CD14-positive monocyte (primary cell): ENCODE results near the gene LHCGR. TPM values are rescaled to one million over a fixed set of nuclear protein-coding genes. Genes with fewer than 3 reads are reported as not detected.

ENCODE experiments used
- DNase-seq, 3 donors: peaks; one replicate each; pipeline ENCODE4 v3.0.0-alpha.2; 2011 to 2022
- H2AFZ ChIP-seq: 2 replicates; pipeline ENCODE4 v1.6.0; 2012; ENCODE audit warnings: mild to moderate bottlenecking, low read depth, low read length, inconsistent platforms; ENCODE audit not compliant: insufficient read depth, poor library complexity, severe bottlenecking
- H3K27ac ChIP-seq, 2 donors: 1 replicate in 1 of 2; 2 replicates in 1 of 2; pipeline ENCODE4 v1.5.1; 2012 to 2013; ENCODE audit warnings: low read length in 2 of 2, control low read depth in 1 of 2, inconsistent platforms in 1 of 2, low read depth in 1 of 2, mild to moderate bottlenecking in 1 of 2
- H3K27me3 ChIP-seq, 2 donors: one replicate each; pipeline versions ENCODE4 v1.6.0 to v1.6.1; 2011 to 2013; ENCODE audit warnings: low read length in 2 of 2; ENCODE audit not compliant: control insufficient read depth in 2 of 2, insufficient read depth in 2 of 2
- H3K36me3 ChIP-seq, 2 donors: replicated peaks in 1 of 2; 1 replicate in 1 of 2; 2 replicates in 1 of 2; pipeline versions ENCODE4 v1.5.1 to v1.6.1; 2012 to 2013; ENCODE audit warnings: low read length in 2 of 2, control low read depth in 1 of 2, inconsistent platforms in 1 of 2, mild to moderate bottlenecking in 1 of 2; ENCODE audit not compliant: insufficient read depth in 2 of 2, control insufficient read depth in 1 of 2
- H3K4me1 ChIP-seq, 2 donors: 1 replicate in 1 of 2; 2 replicates in 1 of 2; pipeline versions ENCODE4 v1.5.1 to v1.6.1; 2012 to 2013; ENCODE audit warnings: low read length in 2 of 2, control low read depth in 1 of 2, inconsistent platforms in 1 of 2, mild to moderate bottlenecking in 1 of 2, moderate library complexity in 1 of 2; ENCODE audit not compliant: insufficient read depth in 2 of 2, control insufficient read depth in 1 of 2
- H3K4me2 ChIP-seq: replicated peaks from 2 replicates; pipeline ENCODE3; 2012; ENCODE audit warnings: low read length, moderate library complexity, mild to moderate bottlenecking; ENCODE audit not compliant: poor library complexity, severe bottlenecking; ENCODE audit errors: extremely low read depth
- H3K4me3 ChIP-seq, 3 experiments: fragments of 200-600 bp in 1 of 3; sonication (generic) in 1 of 3; replicated peaks in 1 of 3; 1 replicate in 2 of 3; 2 replicates in 1 of 3; pipeline ENCODE4 v1.5.1; 2011 to 2013; ENCODE audit warnings: low read length in 3 of 3, mild to moderate bottlenecking in 3 of 3, control low read depth in 2 of 3, low read depth in 2 of 3, inconsistent platforms in 1 of 3, moderate library complexity in 1 of 3
- H3K79me2 ChIP-seq: 2 replicates; pipeline ENCODE4 v1.6.0; 2012; ENCODE audit warnings: mild to moderate bottlenecking, control low read depth, inconsistent platforms, low read length, moderate library complexity; ENCODE audit not compliant: insufficient read depth
- H3K9ac ChIP-seq: 2 replicates; pipeline ENCODE4 v1.6.0; 2017; ENCODE audit warnings: low read length, mild to moderate bottlenecking; ENCODE audit not compliant: insufficient read depth, poor library complexity, severe bottlenecking
- H3K9me3 ChIP-seq, 2 donors: replicated peaks in 1 of 2; 1 replicate in 1 of 2; 2 replicates in 1 of 2; pipeline versions ENCODE4 v1.5.1 to v1.6.1; 2012 to 2013; ENCODE audit warnings: low read length in 2 of 2, control low read depth in 1 of 2; ENCODE audit not compliant: control insufficient read depth in 1 of 2, insufficient read depth in 1 of 2
- H4K20me1 ChIP-seq: 2 replicates; pipeline ENCODE4 v1.6.0; 2012; ENCODE audit warnings: mild to moderate bottlenecking, low read length, control low read depth, moderate library complexity; ENCODE audit not compliant: insufficient read depth
- H3K27ac Mint-ChIP-seq, 7 donors: one replicate each; pipeline ENCODE4 v1.8.0; 2020; ENCODE audit warnings: mild to moderate bottlenecking in 7 of 7, mixed read lengths in 7 of 7, moderate library complexity in 6 of 7, inconsistent platforms in 2 of 7
- H3K27me3 Mint-ChIP-seq, 3 donors: one replicate each; pipeline ENCODE4 v1.8.0; 2021 to 2022; ENCODE audit warnings: low read depth in 3 of 3, mild to moderate bottlenecking in 3 of 3, mixed read lengths in 3 of 3, moderate library complexity in 3 of 3, inconsistent platforms in 1 of 3
- H3K36me3 Mint-ChIP-seq, 2 donors: one replicate each; pipeline ENCODE4 v1.8.0; 2020; ENCODE audit warnings: mixed read lengths in 2 of 2, inconsistent platforms in 1 of 2, mild to moderate bottlenecking in 1 of 2
- H3K4me1 Mint-ChIP-seq: one replicate; pipeline ENCODE4 v1.8.0; 2020; ENCODE audit warnings: mild to moderate bottlenecking, mixed read lengths
- H3K4me3 Mint-ChIP-seq, 2 donors: one replicate each; pipeline ENCODE4 v1.8.0; 2020; ENCODE audit warnings: mild to moderate bottlenecking in 2 of 2, mixed read lengths in 2 of 2, moderate library complexity in 1 of 2
- H3K9me3 Mint-ChIP-seq, 7 donors: one replicate each; pipeline ENCODE4 v1.8.0; 2020 to 2022; ENCODE audit warnings: mixed read lengths in 7 of 7, mild to moderate bottlenecking in 6 of 7, moderate library complexity in 6 of 7, inconsistent platforms in 2 of 7
- CTCF ChIP-seq: fragments of 200-600 bp; IDR thresholded peaks from one replicate; pipeline ENCODE4 v1.8.0; 2022; ENCODE audit warnings: antibody characterized with exemption, mild to moderate bottlenecking
- WGBS: methylation state at CpG from one replicate; pipeline ENCODE4 v1.1.5; 2013; ENCODE audit warnings: missing lambda C conversion rate; ENCODE audit not compliant: insufficient coverage; 5-methylcytosine and 5-hydroxymethylcytosine counted together
- intact Hi-C, 2 donors: fragments of 100-400 bp; cut with micrococcal nuclease; formaldehyde crosslinking; loops; one replicate each; pipeline versions ENCODE4 v1.15.0 to v1.15.1; 2023
- polyA plus RNA-seq, 3 donors: library from polyadenylated mRNA; depleted of rRNA in 1 of 3; unstranded in 2 of 3; stranded (reverse) in 1 of 3; fragments of 300-500 nt in 2 of 3; fragments of >200 nt in 1 of 3; fragmentation: Illumina TruSeq in 2 of 3; gene quantifications; 1 replicate in 2 of 3; 2 replicates in 1 of 3; pipeline ENCODE4 v1.2.3, GENCODE V29; 2012 to 2021

LHCGR gene
- polyA plus RNA-seq, 3 donors: not detected

- 44% methylated on average over 2 of the region's 2 CpGs for WGBS
- no peak overlapping the region for H3K27ac Mint-ChIP-seq
- DNase-seq: no peak
- H3K9ac ChIP-seq: no peak overlapping the region
- peaks cover 0 to 2% (median 2%) of the 10 kb centered on the region in 3 donors for H3K27me3 Mint-ChIP-seq
- H3K4me1 ChIP-seq: no peaks in the 10 kb centered on the region
- no peaks in the 10 kb centered on the region for H4K20me1 ChIP-seq
- intact Hi-C loops: no loop called here
- no peak for TF ChIP-seq CTCF
- no peaks in the 10 kb centered on the region for H3K36me3 Mint-ChIP-seq
- peaks cover 0 to 7% (median 2%) of the 10 kb centered on the region in 7 donors for H3K9me3 Mint-ChIP-seq
- no peaks in the 10 kb centered on the region for H3K79me2 ChIP-seq
- H3K9me3 ChIP-seq: no peaks in the 10 kb centered on the region
- no peaks in the 10 kb centered on the region for H3K4me1 Mint-ChIP-seq
- no peaks in the 10 kb centered on the region for H3K36me3 ChIP-seq
- H3K4me2 ChIP-seq: no peak overlapping the region
- H3K4me3 ChIP-seq: no peak overlapping the region
- no peaks in the 10 kb centered on the region for H3K27me3 ChIP-seq
- no peak overlapping the region for H3K4me3 Mint-ChIP-seq
- H2AFZ ChIP-seq: no peak overlapping the region
- no peak overlapping the region for H3K27ac ChIP-seq
Observed at GRCh38 chr2:48677450-48677849, 78.1 kb downstream of the LHCGR start.

GRCh38 chr2:48674933-48675332 lies 80.6 kb downstream of the LHCGR start:
- no peaks in the 10 kb centered on the region for H3K79me2 ChIP-seq
- no peaks in the 10 kb centered on the region for H3K27me3 ChIP-seq
- TF ChIP-seq CTCF: no peak
- H3K9ac ChIP-seq: no peak overlapping the region
- H3K36me3 ChIP-seq: no peaks in the 10 kb centered on the region
- no peak overlapping the region for H2AFZ ChIP-seq
- DNase-seq: no peak
- Mint-ChIP-seq H3K4me3 (no peak overlapping the region), H3K9me3 (peaks cover 0 to 9% (median 2%) of the 10 kb centered on the region in 7 donors), H3K27me3 (peaks cover 0 to 2% (median 0%) of the 10 kb centered on the region in 3 donors), H3K27ac (no peak overlapping the region), H3K36me3 (no peaks in the 10 kb centered on the region), H3K4me1 (no peaks in the 10 kb centered on the region)
- no peaks in the 10 kb centered on the region for H3K4me1 ChIP-seq
- no CpG with 5 or more reads among the region's 2 CpGs for WGBS
- intact Hi-C loops: no loop called here
- H3K9me3 ChIP-seq: no peaks in the 10 kb centered on the region
- H3K27ac ChIP-seq: no peak overlapping the region
- H4K20me1 ChIP-seq: no peaks in the 10 kb centered on the region
- H3K4me2 ChIP-seq: no peak overlapping the region
- no peak overlapping the region for H3K4me3 ChIP-seq
